ENCODE measurements around the gene NFIX. TPM values are rescaled to one million over a fixed set of nuclear protein-coding genes. Genes with fewer than 3 reads are reported as not detected.

NFIX gene
- total and polyA plus RNA-seq, 12 donors, result 1.3 to 72.8 (median 28.6) TPM

DNA sequence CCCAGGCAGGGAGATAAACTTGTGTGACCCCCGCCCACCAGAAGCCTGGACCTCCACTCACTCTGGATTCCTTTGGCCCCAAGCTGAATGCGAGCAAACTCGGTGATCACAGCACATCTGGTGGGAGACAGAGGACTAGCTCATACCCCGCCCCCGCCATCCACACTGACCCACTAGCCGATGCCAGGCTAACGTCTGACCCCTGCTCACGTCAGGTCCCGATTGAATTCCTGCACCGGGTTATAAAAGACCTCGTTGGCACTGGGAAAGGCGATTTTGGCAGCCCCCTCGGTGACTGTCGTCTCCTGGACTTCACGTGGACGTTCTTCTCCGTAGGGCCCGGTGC is 120.6 kb downstream of the NFIX start:
- Histone ChIP-seq H3K9me3 (replicated peaks in 1 of 3) (no peaks in the 10 kb centered on the region), H3K36me3 (replicated peaks in 1 of 2) (peaks cover 0 to 20% of the 10 kb centered on the region in 2 donors), H3K4me1 (replicated peaks in 1 of 2) (peaks cover 32 to 42% of the 10 kb centered on the region in 2 donors), H3K4me3 (peak overlapping the region; percentile 71 to 97 (median 89)), H3K27ac (peak overlapping the region in 4 of 5 donors; percentile 42 to 85 (median 65)), H3K27me3 (no peaks in the 10 kb centered on the region)
- TF ChIP-seq CTCF (IDR thresholded peaks at IDR 0.05) (no peak), POLR2A (IDR thresholded peaks at IDR 0.05) (no peak)
- intact Hi-C loops (cut with DNase I), result no loop called here
- DNase-seq, result no peak
- WGBS, 4 donors, result 1 to 13% (median 4%) methylated on average over 3 to 18 of the region's 18 CpGs

DNA sequence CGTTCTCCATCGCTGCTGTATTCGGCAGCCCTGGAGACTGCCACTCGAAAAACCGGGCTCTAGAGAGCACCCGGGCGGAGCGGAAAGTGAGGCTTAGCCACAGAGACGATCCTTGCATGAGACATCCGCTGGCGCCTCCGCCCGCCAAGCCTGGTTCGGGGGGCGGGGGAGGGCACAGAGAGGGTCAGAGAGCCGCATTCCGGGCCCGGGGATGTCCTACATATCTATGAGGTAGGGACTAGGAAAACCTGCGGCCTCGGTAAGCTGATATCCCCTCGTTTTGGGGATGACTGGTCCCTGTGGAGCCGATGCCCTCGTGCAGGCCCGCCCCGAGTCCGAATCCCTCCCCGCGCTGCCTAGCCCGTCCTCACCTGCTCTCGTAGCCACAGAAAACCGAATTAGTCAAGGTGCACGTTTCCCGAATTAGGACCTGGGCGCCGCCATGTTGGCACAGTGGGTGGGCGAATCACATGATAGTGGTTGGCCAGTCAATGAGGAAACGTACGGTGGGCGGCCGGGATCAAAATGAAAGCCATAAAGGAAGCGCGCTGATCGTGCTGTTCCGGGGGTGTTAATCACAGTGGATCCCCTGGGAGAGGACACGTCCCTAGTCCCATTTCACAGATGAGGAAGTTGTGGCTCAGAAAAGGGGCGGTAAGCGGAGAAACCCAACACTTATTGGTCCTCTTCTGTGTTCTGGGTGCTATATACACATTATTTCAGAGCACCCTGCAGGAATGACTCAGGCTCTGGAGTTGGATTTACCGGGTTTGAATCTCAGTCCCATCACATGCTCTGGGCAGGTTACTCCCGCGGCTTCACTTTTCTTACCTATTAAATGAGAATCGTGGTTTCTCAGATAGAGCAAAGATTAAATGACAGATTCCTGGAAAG is 121.3 kb downstream of the NFIX start, which contains the start of gene TRMT1:
Gene TRMT1 (minus strand): TSS at position 459 of the 894 bp plus-strand sequence. CDS start 341 bp downstream, at position 118.
- TF ChIP-seq CTCF (IDR thresholded peaks at IDR 0.05), result no peak
- peak in 1 of 2 donors; percentile 29 for TF ChIP-seq POLR2A (IDR thresholded peaks at IDR 0.05)
- H3K27me3 ChIP-seq, result no peaks in the 10 kb centered on the region
- H3K36me3 ChIP-seq (replicated peaks in 1 of 2), result peaks cover 0 to 20% of the 10 kb centered on the region in 2 donors
- H3K9me3 ChIP-seq (replicated peaks in 1 of 3), result no peaks in the 10 kb centered on the region
- 0 to 1% (median 0%) methylated on average over 25 to 51 of the region's 51 CpGs for WGBS, 4 donors
- intact Hi-C loops (cut with DNase I), result no loop called here
- peak within 1 kb of the TSS; percentile 71 to 97 (median 89) for H3K4me3 ChIP-seq
- DNase-seq, result peak; percentile 91 to 97 (median 95)
- peak within 1 kb of the TSS in 4 of 5 donors; percentile 42 to 85 (median 65) for H3K27ac ChIP-seq
- peaks cover 32 to 46% of the 10 kb centered on the region in 2 donors for H3K4me1 ChIP-seq (replicated peaks in 1 of 2)

- TF ChIP-seq POLR2A (IDR thresholded peaks at IDR 0.05) (no peak), CTCF (IDR thresholded peaks at IDR 0.05) (no peak)
- WGBS, 4 donors, result 11 to 21% (median 17%) methylated on average over 20 of the region's 20 CpGs
- intact Hi-C loops (cut with DNase I), result no loop called here
- Histone ChIP-seq H3K9me3 (replicated peaks in 1 of 3) (no peaks in the 10 kb centered on the region), H3K4me3 (peak overlapping the region in 2 of 4 donors; percentile 96 to 97), H3K27me3 (no peaks in the 10 kb centered on the region), H3K4me1 (replicated peaks in 1 of 2) (peaks cover 32 to 46% of the 10 kb centered on the region in 2 donors), H3K36me3 (replicated peaks in 1 of 2) (peaks cover 0 to 18% of the 10 kb centered on the region in 2 donors), H3K27ac (peak overlapping the region in 4 of 5 donors; percentile 5 to 85 (median 65))
- no peak for DNase-seq
Observed at GRCh38 chr19:13117176-13117771, 122.0 kb downstream of the NFIX start.

GRCh38 chr19:13117772-13118423 is 122.6 kb downstream of the NFIX start, which contains the start of gene NACC1:
Gene NACC1, plus strand, starts transcription at chr19:13118264. Its CDS starts 16,944 bp downstream, at chr19:13135208.
- Histone ChIP-seq H3K4me1 (replicated peaks in 1 of 2) (peaks cover 32 to 46% of the 10 kb centered on the region in 2 donors), H3K4me3 (peak within 1 kb of the TSS; percentile 29 to 97 (median 74)), H3K9me3 (replicated peaks in 1 of 3) (no peaks in the 10 kb centered on the region), H3K36me3 (replicated peaks in 1 of 2) (peaks cover 0 to 12% of the 10 kb centered on the region in 2 donors), H3K27me3 (no peaks in the 10 kb centered on the region), H3K27ac (peak within 1 kb of the TSS in 4 of 5 donors; percentile 35 to 85 (median 65))
- intact Hi-C loops (cut with DNase I), result no loop called here
- DNase-seq, result peak; percentile 86 to 91 (median 89)
- TF ChIP-seq POLR2A (IDR thresholded peaks at IDR 0.05) (peak in 1 of 2 donors; percentile 33), CTCF (IDR thresholded peaks at IDR 0.05) (peak in 1 of 6 experiments; percentile 12)
- WGBS, 4 donors, result 2 to 15% (median 4%) methylated on average over 13 to 65 of the region's 65 CpGs

All from adrenal gland (tissue), 12 donors.